ENCODE results near the gene TCIRG1. TPM values are rescaled to one million over a fixed set of nuclear protein-coding genes. Genes with fewer than 3 reads are reported as not detected.

The TCIRG1 gene
- total and polyA plus RNA-seq, 2 of the 13 experiments (the other 11 are each of a cell fraction or from before 2014, with no cell fraction given), result 48.0 to 69.6 TPM

- Histone ChIP-seq H3K36me3 (replicated peaks in 1 of 2; ENCODE audit: control insufficient read depth in 1 of 2, insufficient read depth in 2 of 2, low read length in 2 of 2) (peaks cover 2 to 8% of the 10 kb centered on the region in 2 experiments; a peak in 3 of 5 replicates), H3K79me2 (ENCODE audit: insufficient read depth, low read length) (peaks cover 17% of the 10 kb centered on the region), H3K4me1 (ENCODE audit: insufficient read depth, low read length) (peaks cover 30% of the 10 kb centered on the region), H3K27me3 (ENCODE audit: control insufficient read depth in 1 of 2, insufficient read depth in 2 of 2, low read length in 2 of 2) (no peaks in the 10 kb centered on the region), H4K20me1 (ENCODE audit: insufficient read depth, low read length) (no peaks in the 10 kb centered on the region), H3K9ac (ENCODE audit: insufficient read depth, low read depth, low read length) (peak overlapping the region; percentile 92), H3K27ac (ENCODE audit: extremely low read length, insufficient read depth, low read length) (peak overlapping the region; percentile 95), H3K4me2 (ENCODE audit: low read depth, low read length) (peak overlapping the region; percentile 99), H2AFZ (ENCODE audit: low read length) (no peak overlapping the region), H3K9me3 (ENCODE audit: low read length) (no peaks in the 10 kb centered on the region), H3K4me3 (replicated peaks in 1 of 3; ENCODE audit: insufficient read depth in 1 of 3, low read depth in 2 of 3, low read length in 3 of 3) (peak overlapping the region; percentile 76 to 84 (median 78))
- CTCF ChIA-PET (ENCODE audit: low intra/inter-chr PET ratio, low total read pairs), result no interaction called here
- in situ Hi-C loops (cut with HindIII; ENCODE audit: extremely low pct_ligation_motif_present, low pct_unique_long_range_greater_than_20kb), result no loop called here
- intact Hi-C loops (cut with micrococcal nuclease; ENCODE audit: unreplicated experiment), result no loop called here
- peak; percentile 51 for FAIRE-seq
- POLR2A ChIA-PET, result interaction anchor here (0.7 to 3.5 kb wide), 10 partner anchors 9 to 106 kb away, joined by 3 to 17 read pairs (median 6); partner anchors contain the start of genes ALDH3B1 and NDUFS8
- 6% methylated on average over 12 of the region's 22 CpGs for WGBS (ENCODE audit: low lambda C conversion rate)
- peak; percentile 45 for ATAC-seq
- TSS peak; percentile 38 for BruUV-seq (replicated peaks)
- peak; percentile 79 for DNase-seq (ENCODE audit: low spot score)
- TF ChIP-seq RFX1 (IDR thresholded peaks at IDR 0.05) (no peak), NR2F1 (CRISPR knock-in tag; IDR thresholded peaks at IDR 0.05) (no peak), KDM3A (CRISPR knock-in tag; IDR thresholded peaks at IDR 0.05; ENCODE audit: low read depth) (no peak; the same call in 1 of the 2 replicates), ZNF33B (CRISPR knock-in tag; IDR thresholded peaks at IDR 0.05) (no peak), FOXO1 (CRISPR knock-in tag; IDR thresholded peaks at IDR 0.05) (no peak), ZNF597 (CRISPR knock-in tag; IDR thresholded peaks at IDR 0.05) (no peak), POGZ (CRISPR knock-in tag; IDR thresholded peaks at IDR 0.05) (no peak), TAF1 (CRISPR knock-in tag; IDR thresholded peaks at IDR 0.05) (no peak), ZKSCAN1 (IDR thresholded peaks at IDR 0.05; ENCODE audit: low read length) (no peak), NONO (IDR thresholded peaks at IDR 0.05) (no peak), NONO (CRISPR knock-in tag; conservative IDR thresholded peaks at IDR 0.05) (no peak), ZNF136 (CRISPR knock-in tag; IDR thresholded peaks at IDR 0.05; ENCODE audit: low read depth) (no peak), BRF2 (CRISPR knock-in tag; IDR thresholded peaks at IDR 0.05) (no peak), SMAD1 (CRISPR knock-in tag; IDR thresholded peaks at IDR 0.05; ENCODE audit: borderline replicate concordance, low read depth) (0 out of 2 replicates have a peak, but pooled peaks have one; percentile 59), ZBTB7B (CRISPR knock-in tag; IDR thresholded peaks at IDR 0.05) (no peak), ZBTB46 (CRISPR knock-in tag; IDR thresholded peaks at IDR 0.05; ENCODE audit: borderline replicate concordance) (0 out of 2 replicates have a peak, but pooled peaks have one; percentile 53), ZNF788 (CRISPR knock-in tag; IDR thresholded peaks at IDR 0.05; ENCODE audit: borderline replicate concordance) (peak; percentile 51; the same call in 1 of the 2 replicates), GRHL1 (CRISPR knock-in tag; conservative IDR thresholded peaks at IDR 0.05) (no peak)
These were observed 1.5 kb downstream of the TCIRG1 start for GRCh38 chr11:68040101-68040956.

Data from HepG2 (cell line).